ENCODE data around the gene PLEKHA7. TPM values are rescaled to one million over a fixed set of nuclear protein-coding genes. Genes with fewer than 3 reads are reported as not detected.

Gene PLEKHA7
- total RNA-seq, 4 donors from 2014 or later, result 23.6 to 47.5 (median 32.7) TPM

DNA sequence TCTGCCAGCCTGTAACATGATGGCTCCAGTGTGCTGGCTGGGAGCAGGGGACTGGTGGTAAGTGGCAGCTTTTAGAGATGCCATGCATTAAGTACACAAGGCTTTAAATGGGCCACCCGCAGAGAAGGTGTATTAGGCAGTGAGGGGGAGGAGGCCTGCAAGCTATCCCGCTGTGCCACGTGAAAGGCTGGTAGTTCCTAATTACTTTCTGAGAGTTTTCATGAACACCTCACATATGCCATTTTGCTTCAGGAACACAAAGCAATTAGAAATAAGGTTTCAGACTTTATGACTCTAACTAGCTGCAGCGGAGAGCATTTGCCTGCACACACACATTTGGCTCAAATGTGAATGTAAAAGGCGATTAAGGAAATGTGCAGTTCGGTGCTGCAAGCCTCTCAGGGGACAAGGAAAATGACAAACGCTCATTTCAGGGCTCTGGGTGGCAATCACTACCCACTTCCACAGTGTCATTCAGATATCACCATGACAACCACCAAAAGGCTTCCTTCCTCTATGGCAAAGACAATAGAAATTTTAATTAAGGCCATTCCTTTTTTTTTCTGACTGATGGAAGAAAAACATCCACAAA, 116.6 kb downstream of the PLEKHA7 start:
- Histone ChIP-seq H3K36me3 (no peaks in the 10 kb centered on the region), H3K9me3 (no peaks in the 10 kb centered on the region), H3K4me3 (no peak overlapping the region), H3K27ac (no peak overlapping the region), H3K27me3 (no peaks in the 10 kb centered on the region), H3K4me1 (peaks cover 18% of the 10 kb centered on the region)
- no peak for DNase-seq (ENCODE audit: low spot score in 2 of 2)
- TF ChIP-seq EP300 (IDR thresholded peaks at IDR 0.05), result no peak
- no peak for TF ChIP-seq POLR2AphosphoS5 (IDR thresholded peaks at IDR 0.05)
- no peak for TF ChIP-seq POLR2A (IDR thresholded peaks at IDR 0.05)
- TF ChIP-seq, protein P1, sequence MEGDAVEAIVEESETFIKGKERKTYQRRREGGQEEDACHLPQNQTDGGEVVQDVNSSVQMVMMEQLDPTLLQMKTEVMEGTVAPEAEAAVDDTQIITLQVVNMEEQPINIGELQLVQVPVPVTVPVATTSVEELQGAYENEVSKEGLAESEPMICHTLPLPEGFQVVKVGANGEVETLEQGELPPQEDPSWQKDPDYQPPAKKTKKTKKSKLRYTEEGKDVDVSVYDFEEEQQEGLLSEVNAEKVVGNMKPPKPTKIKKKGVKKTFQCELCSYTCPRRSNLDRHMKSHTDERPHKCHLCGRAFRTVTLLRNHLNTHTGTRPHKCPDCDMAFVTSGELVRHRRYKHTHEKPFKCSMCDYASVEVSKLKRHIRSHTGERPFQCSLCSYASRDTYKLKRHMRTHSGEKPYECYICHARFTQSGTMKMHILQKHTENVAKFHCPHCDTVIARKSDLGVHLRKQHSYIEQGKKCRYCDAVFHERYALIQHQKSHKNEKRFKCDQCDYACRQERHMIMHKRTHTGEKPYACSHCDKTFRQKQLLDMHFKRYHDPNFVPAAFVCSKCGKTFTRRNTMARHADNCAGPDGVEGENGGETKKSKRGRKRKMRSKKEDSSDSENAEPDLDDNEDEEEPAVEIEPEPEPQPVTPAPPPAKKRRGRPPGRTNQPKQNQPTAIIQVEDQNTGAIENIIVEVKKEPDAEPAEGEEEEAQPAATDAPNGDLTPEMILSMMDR (IDR thresholded peaks at IDR 0.05), result no peak
- 53% methylated on average over 7 of the region's 7 CpGs for WGBS

DNA sequence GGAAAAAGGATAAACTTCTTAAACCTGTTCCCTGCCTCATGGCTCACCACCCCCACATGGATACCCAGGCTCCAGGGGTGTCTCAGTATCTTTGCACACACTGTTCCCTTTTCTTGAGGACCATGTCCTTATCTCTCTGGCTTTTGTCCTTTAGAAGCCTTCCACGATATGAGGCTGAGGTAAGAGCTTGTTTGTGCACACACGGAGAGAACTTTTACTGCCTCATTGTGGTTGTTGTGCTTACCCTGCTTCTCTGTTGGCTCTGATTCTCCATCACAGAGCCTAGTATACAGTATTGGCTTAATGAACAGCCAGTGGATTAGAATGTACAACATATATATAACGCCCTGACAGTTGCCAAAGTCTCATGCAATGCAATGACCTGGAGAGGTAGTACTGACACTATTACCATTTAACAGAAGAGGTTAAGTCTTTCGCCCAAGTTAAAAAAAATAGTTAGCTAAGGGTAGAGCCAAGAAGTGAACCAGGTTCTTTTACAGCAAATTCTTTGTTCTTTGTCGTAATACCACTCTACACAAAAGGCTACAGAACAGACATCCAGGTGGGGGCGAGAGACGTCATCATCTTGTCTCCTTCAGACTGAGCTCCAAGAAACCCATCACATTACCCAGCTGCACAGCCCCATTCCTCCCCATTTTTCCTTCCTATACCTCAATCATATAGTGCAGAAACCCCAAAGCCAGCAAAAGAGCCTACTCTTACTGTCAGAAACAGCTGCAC, 117.3 kb downstream of the PLEKHA7 start:
- Histone ChIP-seq H3K27ac (no peak overlapping the region), H3K4me3 (no peak overlapping the region), H3K36me3 (no peaks in the 10 kb centered on the region), H3K9me3 (no peaks in the 10 kb centered on the region), H3K27me3 (no peaks in the 10 kb centered on the region), H3K4me1 (peaks cover 12% of the 10 kb centered on the region)
- WGBS, result 75% methylated on average over 7 of the region's 7 CpGs
- no peak for DNase-seq (ENCODE audit: low spot score in 2 of 2)
- TF ChIP-seq POLR2A (IDR thresholded peaks at IDR 0.05) (no peak), POLR2AphosphoS5 (IDR thresholded peaks at IDR 0.05) (no peak), EP300 (IDR thresholded peaks at IDR 0.05) (no peak)
- TF ChIP-seq, protein P1 (IDR thresholded peaks at IDR 0.05), result no peak

DNA sequence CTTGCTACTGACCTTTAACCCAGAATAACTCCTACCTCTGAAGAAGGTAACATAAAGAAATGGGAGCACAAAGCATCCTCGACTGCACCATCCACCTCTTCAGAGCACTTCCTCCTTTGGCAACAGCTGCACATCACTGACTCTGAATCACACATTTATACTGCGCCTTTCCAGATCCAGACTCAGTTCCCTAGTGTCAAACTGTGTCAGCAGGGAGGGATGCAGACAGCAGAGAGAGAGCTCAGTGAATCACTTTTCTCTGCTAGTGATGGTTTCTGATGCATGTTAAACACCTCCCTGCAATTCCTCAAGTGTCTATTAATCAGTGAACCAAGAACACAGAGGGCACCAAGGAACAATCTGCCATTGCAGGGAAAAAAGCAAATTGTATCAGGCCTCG, 118.9 kb downstream of the PLEKHA7 start:
- no peaks in the 10 kb centered on the region for H3K27me3 ChIP-seq
- WGBS, result 71% methylated on average over 3 of the region's 3 CpGs
- no peak overlapping the region for H3K27ac ChIP-seq
- H3K9me3 ChIP-seq, result no peaks in the 10 kb centered on the region
- no peaks in the 10 kb centered on the region for H3K36me3 ChIP-seq
- H3K4me3 ChIP-seq, result no peak overlapping the region
- no peak for DNase-seq (ENCODE audit: low spot score in 2 of 2)
- H3K4me1 ChIP-seq, result peaks cover 11% of the 10 kb centered on the region
- TF ChIP-seq POLR2A (IDR thresholded peaks at IDR 0.05) (no peak), POLR2AphosphoS5 (IDR thresholded peaks at IDR 0.05) (no peak), EP300 (IDR thresholded peaks at IDR 0.05) (no peak)
- TF ChIP-seq, protein P1 (IDR thresholded peaks at IDR 0.05), result no peak

DNA sequence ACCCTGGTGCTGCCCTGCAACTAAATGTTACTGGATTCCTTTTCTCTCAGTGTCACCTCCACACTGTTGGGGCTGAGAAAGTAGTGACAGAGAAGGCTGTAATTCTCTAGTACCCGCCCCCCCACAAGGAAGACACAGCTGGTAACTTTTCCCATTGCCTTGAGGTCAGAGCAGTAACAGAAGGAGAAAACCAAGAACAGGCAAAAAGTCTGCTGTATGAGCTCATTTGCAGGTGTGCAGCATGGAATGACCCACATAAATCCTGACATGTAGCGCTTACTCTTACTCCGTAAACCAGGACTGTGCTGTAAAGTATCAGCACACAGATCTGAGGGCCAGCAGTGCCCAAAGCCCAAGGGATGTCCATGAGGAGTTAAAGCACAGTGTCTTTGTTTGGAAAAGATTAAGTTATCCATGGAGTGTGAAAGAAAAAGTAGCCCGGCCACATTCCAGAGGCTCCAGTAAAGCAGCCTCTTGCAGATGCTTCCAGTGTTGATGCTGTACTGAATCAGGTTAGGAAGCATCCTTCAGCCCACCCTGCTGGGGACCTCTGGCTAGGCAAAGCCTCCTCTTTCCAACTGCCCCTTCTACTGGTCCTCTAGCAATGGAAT, 120.7 kb downstream of the PLEKHA7 start:
- Histone ChIP-seq H3K9me3 (no peaks in the 10 kb centered on the region), H3K4me1 (peaks cover 11% of the 10 kb centered on the region), H3K27ac (no peak overlapping the region), H3K36me3 (no peaks in the 10 kb centered on the region), H3K4me3 (no peak overlapping the region), H3K27me3 (no peaks in the 10 kb centered on the region)
- DNase-seq (ENCODE audit: low spot score in 2 of 2), result no peak
- WGBS, result 68% methylated on average over 4 of the region's 4 CpGs
- TF ChIP-seq POLR2A (IDR thresholded peaks at IDR 0.05), result no peak
- TF ChIP-seq, protein P1 (IDR thresholded peaks at IDR 0.05), result no peak

DNA sequence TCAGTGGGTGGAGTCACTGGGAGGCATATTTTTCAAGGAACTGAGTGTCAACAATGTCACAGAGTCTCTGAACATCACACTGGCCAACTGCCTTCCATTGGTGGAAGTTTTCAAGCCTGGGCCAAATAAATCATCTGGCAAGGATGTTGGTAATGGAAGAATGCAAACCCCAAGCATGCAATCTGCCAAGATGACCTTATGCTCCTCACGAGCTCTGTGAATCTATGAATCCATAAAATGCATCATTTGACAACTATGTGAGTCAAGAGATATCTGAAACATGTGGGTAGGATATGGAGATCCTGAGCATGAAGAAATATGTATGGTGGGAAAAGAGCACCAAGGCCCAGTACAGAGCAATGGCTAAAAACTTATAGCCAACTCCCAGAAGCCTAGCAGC, 122.2 kb downstream of the PLEKHA7 start:
- Histone ChIP-seq H3K36me3 (no peaks in the 10 kb centered on the region), H3K4me3 (no peak overlapping the region), H3K27ac (no peak overlapping the region), H3K4me1 (no peaks in the 10 kb centered on the region), H3K9me3 (no peaks in the 10 kb centered on the region), H3K27me3 (no peaks in the 10 kb centered on the region)
- DNase-seq (ENCODE audit: low spot score in 2 of 2), result no peak
- TF ChIP-seq, protein P1 (IDR thresholded peaks at IDR 0.05), result no peak
- no peak for TF ChIP-seq EP300 (IDR thresholded peaks at IDR 0.05)
- no peak for TF ChIP-seq POLR2A (IDR thresholded peaks at IDR 0.05)
- no peak for TF ChIP-seq POLR2AphosphoS5 (IDR thresholded peaks at IDR 0.05)
- WGBS, result 31% methylated on average over 1 of the region's 1 CpG

All from suprapubic skin (tissue), 4 donors.